Measurements from ENCODE around the gene KCNA5. TPM values are rescaled to one million over a fixed set of nuclear protein-coding genes. Genes with fewer than 3 reads are reported as not detected.

Gene KCNA5
- polyA plus RNA-seq, 2 donors: 0.71 to 0.81 TPM

GRCh38 chr12:5087831-5088554 lies 44.3 kb downstream of the KCNA5 start:
- Histone ChIP-seq H3K9me3 (ENCODE audit: control insufficient read depth in 2 of 2, insufficient read depth in 1 of 2, low read depth in 1 of 2, low read length in 1 of 2) (no peaks in the 10 kb centered on the region), H3K4me1 (ENCODE audit: control insufficient read depth in 2 of 2, insufficient read depth in 2 of 2, low read length in 1 of 2) (no peaks in the 10 kb centered on the region), H3K27ac (ENCODE audit: low read depth in 2 of 2, low read length in 1 of 2) (no peak overlapping the region), H3K27me3 (ENCODE audit: control insufficient read depth in 1 of 2, insufficient read depth in 2 of 2, low read length in 2 of 2) (no peaks in the 10 kb centered on the region), H3K36me3 (ENCODE audit: control insufficient read depth in 2 of 2, insufficient read depth in 2 of 2, low read length in 1 of 2) (no peaks in the 10 kb centered on the region), H3K4me3 (ENCODE audit: low read depth in 1 of 2, low read length in 2 of 2) (no peak overlapping the region)
- 78 to 85% methylated on average over 16 of the region's 16 CpGs for WGBS, 2 donors

- H3K27ac ChIP-seq (ENCODE audit: low read depth in 2 of 2, low read length in 1 of 2): no peak overlapping the region
- H3K4me1 ChIP-seq (ENCODE audit: control insufficient read depth in 2 of 2, insufficient read depth in 2 of 2, low read length in 1 of 2): no peaks in the 10 kb centered on the region
- no peaks in the 10 kb centered on the region for H3K9me3 ChIP-seq (ENCODE audit: control insufficient read depth in 2 of 2, insufficient read depth in 1 of 2, low read depth in 1 of 2, low read length in 1 of 2)
- H3K36me3 ChIP-seq (ENCODE audit: control insufficient read depth in 2 of 2, insufficient read depth in 2 of 2, low read length in 1 of 2): no peaks in the 10 kb centered on the region
- no peaks in the 10 kb centered on the region for H3K27me3 ChIP-seq (ENCODE audit: control insufficient read depth in 1 of 2, insufficient read depth in 2 of 2, low read length in 2 of 2)
- no peak overlapping the region for H3K4me3 ChIP-seq (ENCODE audit: low read depth in 1 of 2, low read length in 2 of 2)
- 58 to 72% methylated on average over 18 of the region's 18 CpGs for WGBS, 2 donors
These were observed 45.0 kb downstream of the KCNA5 start for GRCh38 chr12:5088586-5089264.

DNA sequence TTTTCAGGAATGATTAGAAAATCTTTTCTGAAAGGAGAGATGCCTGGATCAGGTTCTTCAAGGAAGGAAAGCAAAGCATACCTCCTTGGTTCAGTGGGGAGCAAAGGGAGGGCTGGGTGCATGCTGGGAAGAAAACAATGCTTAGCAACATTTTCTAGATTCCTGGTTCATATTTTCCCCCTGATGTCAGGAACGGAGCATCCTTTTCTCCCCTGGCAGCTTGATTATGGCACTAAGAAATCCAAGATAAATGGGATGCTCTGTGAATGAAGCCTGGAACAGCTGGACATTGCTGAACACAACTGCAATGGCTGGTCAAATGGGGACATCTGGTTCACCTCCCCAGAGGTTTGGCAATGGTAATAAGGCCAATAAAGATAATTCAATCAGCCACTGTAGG lies 50.9 kb downstream of the KCNA5 start:
- Histone ChIP-seq H3K36me3 (ENCODE audit: control insufficient read depth in 2 of 2, insufficient read depth in 2 of 2, low read length in 1 of 2) (no peaks in the 10 kb centered on the region), H3K27me3 (ENCODE audit: control insufficient read depth in 1 of 2, insufficient read depth in 2 of 2, low read length in 2 of 2) (peaks cover 0 to 4% of the 10 kb centered on the region in 2 donors), H3K4me1 (ENCODE audit: control insufficient read depth in 2 of 2, insufficient read depth in 2 of 2, low read length in 1 of 2) (no peaks in the 10 kb centered on the region), H3K9me3 (ENCODE audit: control insufficient read depth in 2 of 2, insufficient read depth in 1 of 2, low read depth in 1 of 2, low read length in 1 of 2) (no peaks in the 10 kb centered on the region), H3K4me3 (ENCODE audit: low read depth in 1 of 2, low read length in 2 of 2) (no peak overlapping the region), H3K27ac (ENCODE audit: low read depth in 2 of 2, low read length in 1 of 2) (no peak overlapping the region)
- 70 to 81% methylated on average over 1 of the region's 1 CpG for WGBS, 2 donors

GRCh38 chr12:5094986-5095385 lies 51.3 kb downstream of the KCNA5 start:
- H3K4me3 ChIP-seq (ENCODE audit: low read depth in 1 of 2, low read length in 2 of 2): no peak overlapping the region
- H3K27ac ChIP-seq (ENCODE audit: low read depth in 2 of 2, low read length in 1 of 2): no peak overlapping the region
- H3K4me1 ChIP-seq (ENCODE audit: control insufficient read depth in 2 of 2, insufficient read depth in 2 of 2, low read length in 1 of 2): no peaks in the 10 kb centered on the region
- no peaks in the 10 kb centered on the region for H3K9me3 ChIP-seq (ENCODE audit: control insufficient read depth in 2 of 2, insufficient read depth in 1 of 2, low read depth in 1 of 2, low read length in 1 of 2)
- H3K27me3 ChIP-seq (ENCODE audit: control insufficient read depth in 1 of 2, insufficient read depth in 2 of 2, low read length in 2 of 2): peaks cover 0 to 4% of the 10 kb centered on the region in 2 donors
- 84% methylated on average over 3 of the region's 3 CpGs for WGBS, 2 donors
- no peaks in the 10 kb centered on the region for H3K36me3 ChIP-seq (ENCODE audit: control insufficient read depth in 2 of 2, insufficient read depth in 2 of 2, low read length in 1 of 2)

Other genes starting within 250 kb of the KCNA5 start
- not detected for gene KCNA1, start 134.0 kb upstream of the KCNA5 start, polyA plus RNA-seq